ACC112 (cell line): Measurements from ENCODE around the gene PTCH2.
A peak's percentile ranks its signal among the peaks of the same experiment; 100 is the strongest.
"Not testable (repeated sequence)": the region's sequence is repeated elsewhere in the genome, so short reads cannot be mapped to it uniquely, and the experiment has no call there.

Experiments used
- H2AFZ ChIP-seq: fragments of 200-600 bp; sonication (generic); one replicate; pipeline ENCODE4 v1.6.0; 2017; ENCODE audit warnings: antibody characterized with exemption, low read length; ENCODE audit not compliant: unreplicated experiment
- H3K27ac ChIP-seq: fragments of 200-600 bp; sonication (generic); 2 replicates; pipeline ENCODE4 v1.5.1; 2014; ENCODE audit warnings: low read depth, mild to moderate bottlenecking, antibody characterized with exemption, low read length, moderate library complexity
- H3K27me3 ChIP-seq: fragments of 200-600 bp; sonication (generic); 2 replicates; pipeline ENCODE4 v1.6.1; 2014; ENCODE audit warnings: mild to moderate bottlenecking, antibody characterized with exemption, low read length, moderate library complexity, mixed read lengths; ENCODE audit not compliant: insufficient read depth
- H3K36me3 ChIP-seq: fragments of 200-600 bp; sonication (generic); 2 replicates; pipeline ENCODE4 v1.6.1; 2016; ENCODE audit warnings: mild to moderate bottlenecking, antibody characterized with exemption, low read length, moderate library complexity, mixed read lengths; ENCODE audit not compliant: insufficient read depth
- H3K4me1 ChIP-seq: fragments of 200-600 bp; sonication (generic); one replicate; pipeline ENCODE4 v1.6.1; 2016; ENCODE audit warnings: low read length, mixed read lengths; ENCODE audit not compliant: insufficient read depth, unreplicated experiment, control insufficient read depth
- H3K4me3 ChIP-seq: fragments of 200-600 bp; sonication (generic); 2 replicates; pipeline ENCODE4 v1.5.1; 2014; ENCODE audit warnings: mild to moderate bottlenecking, low read depth, low read length
- H3K79me2 ChIP-seq: fragments of 200-600 bp; sonication (generic); one replicate; pipeline ENCODE4 v1.6.0; 2016; ENCODE audit warnings: low read length; ENCODE audit not compliant: control insufficient read depth, unreplicated experiment, insufficient read depth

The PTCH2 gene

DNA sequence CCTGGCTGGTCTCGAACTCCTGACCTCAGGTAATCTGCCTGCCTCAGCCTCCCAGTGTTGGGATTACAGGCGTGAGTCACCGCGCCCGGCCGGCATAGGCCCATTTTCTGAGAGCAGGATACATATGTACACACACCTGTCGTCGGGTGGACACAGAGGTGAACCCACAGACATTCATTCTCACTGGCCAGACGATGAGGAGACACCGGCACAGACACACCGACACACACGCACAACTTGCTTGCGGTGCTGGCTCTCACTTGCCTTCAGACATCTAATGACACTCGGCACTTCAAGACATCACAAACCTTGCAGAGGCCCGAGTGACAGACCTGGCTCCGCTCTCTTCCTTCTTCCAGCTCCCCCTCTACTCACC is 579 bp downstream of the PTCH2 start:
- H3K27ac ChIP-seq, result no peak overlapping the region
- peak overlapping the region; percentile 77 for H3K4me3 ChIP-seq
- no peaks in the 10 kb centered on the region for H3K36me3 ChIP-seq

DNA sequence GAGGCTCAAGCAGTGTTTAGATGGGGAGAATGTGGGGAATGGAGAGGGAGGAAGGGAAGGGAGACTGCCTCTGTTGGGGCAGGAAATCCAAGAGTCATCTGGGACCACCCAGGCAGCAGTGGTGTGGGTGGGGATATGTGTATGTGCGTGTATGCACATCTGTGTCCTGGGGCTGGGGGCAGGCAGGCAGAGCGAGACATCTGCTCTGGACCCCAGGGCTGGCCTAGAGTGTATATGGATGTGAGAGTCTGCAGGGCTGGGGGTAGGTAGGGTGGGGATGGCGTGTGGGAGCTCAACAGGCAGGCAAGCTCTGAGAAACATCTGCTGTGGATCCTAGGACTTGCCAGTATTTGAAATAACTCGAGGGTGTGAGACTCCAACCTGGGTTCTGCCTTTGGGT is 3.5 kb downstream of the PTCH2 start:
- Histone ChIP-seq H3K4me1 (no peaks in the 10 kb centered on the region), H3K27me3 (no peaks in the 10 kb centered on the region), H3K4me3 (no peak overlapping the region), H2AFZ (no peak overlapping the region), H3K27ac (no peak overlapping the region), H3K36me3 (no peaks in the 10 kb centered on the region), H3K79me2 (no peaks in the 10 kb centered on the region)

More for the DNA sequence above, 579 bp downstream of the PTCH2 start:
- peak overlapping the region; percentile 86 for H2AFZ ChIP-seq
- H3K27me3 ChIP-seq, result no peaks in the 10 kb centered on the region
- no peaks in the 10 kb centered on the region for H3K4me1 ChIP-seq
- H3K79me2 ChIP-seq, result no peaks in the 10 kb centered on the region

DNA sequence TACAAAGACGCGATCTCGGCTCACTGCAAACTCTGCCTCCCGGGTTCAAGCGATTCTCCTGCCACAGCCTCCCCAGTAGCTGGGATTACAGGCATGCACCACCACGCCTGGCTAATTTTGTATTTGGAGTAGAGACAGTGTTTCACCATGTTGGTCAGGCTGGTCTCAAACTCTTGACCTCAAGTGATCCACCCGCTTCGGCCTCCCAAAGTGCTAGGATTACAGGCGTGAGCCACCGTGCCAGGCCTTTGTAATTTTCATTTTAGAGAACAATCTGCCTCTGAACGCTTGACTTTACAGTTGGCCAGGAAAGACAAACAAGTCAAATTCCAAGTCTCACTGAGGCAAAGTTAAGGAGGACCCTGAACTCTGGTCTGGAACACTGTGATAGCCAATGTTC is 4.8 kb downstream of the PTCH2 start:
- not testable (repeated sequence) for H3K36me3 ChIP-seq, H3K79me2 ChIP-seq, H2AFZ ChIP-seq, H3K4me1 ChIP-seq, H3K27me3 ChIP-seq, H3K27ac ChIP-seq, H3K4me3 ChIP-seq

DNA sequence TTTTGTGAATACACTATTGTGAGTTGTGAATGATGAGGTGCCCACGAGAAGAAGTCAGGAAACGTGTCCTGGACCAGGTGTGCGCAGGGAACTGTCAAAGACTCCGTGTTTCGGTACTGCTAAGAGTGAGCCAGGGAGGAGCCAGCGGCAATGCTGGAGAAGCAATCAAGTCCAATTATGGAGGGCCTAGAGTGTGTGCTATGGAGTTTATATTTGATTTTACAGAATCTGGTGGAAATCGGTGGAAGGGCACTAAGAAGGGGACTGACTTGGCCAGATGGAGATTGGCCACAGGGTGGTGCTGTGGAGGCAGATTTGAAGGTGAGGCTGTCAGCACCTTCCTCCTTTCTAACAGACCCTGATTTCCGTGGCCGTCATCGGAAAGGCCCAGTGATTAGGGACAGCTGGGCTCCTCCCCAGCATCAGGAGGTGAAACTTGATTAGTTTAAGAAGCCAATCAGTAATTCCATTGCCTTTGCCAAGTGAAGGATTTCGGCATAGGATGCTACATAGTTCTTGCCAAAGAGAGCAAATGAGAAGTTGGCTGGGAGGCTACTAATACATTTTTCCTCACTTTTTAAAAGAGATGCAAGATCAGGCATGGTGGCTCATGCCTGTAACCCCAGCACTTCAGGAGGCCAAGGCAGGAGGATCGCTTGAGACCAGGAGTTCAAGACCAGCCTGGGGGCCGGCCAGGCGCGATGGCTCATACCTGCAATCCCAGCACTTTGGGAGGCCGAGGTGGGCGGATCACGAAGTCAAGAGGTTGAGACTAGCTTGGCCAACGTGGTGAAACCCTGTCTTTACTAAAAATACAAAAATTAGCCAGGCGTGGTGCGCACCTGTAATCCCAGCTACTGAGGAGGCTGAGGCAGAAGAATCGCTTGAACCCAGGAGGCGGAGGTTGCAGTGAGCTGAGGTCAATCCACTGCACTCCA is 7.0 kb downstream of the PTCH2 start:
- Histone ChIP-seq H3K36me3 (no peaks in the 10 kb centered on the region), H3K4me1 (no peaks in the 10 kb centered on the region), H3K79me2 (no peaks in the 10 kb centered on the region), H3K27ac (no peak overlapping the region), H3K27me3 (no peaks in the 10 kb centered on the region), H3K4me3 (no peak overlapping the region), H2AFZ (no peak overlapping the region)

DNA sequence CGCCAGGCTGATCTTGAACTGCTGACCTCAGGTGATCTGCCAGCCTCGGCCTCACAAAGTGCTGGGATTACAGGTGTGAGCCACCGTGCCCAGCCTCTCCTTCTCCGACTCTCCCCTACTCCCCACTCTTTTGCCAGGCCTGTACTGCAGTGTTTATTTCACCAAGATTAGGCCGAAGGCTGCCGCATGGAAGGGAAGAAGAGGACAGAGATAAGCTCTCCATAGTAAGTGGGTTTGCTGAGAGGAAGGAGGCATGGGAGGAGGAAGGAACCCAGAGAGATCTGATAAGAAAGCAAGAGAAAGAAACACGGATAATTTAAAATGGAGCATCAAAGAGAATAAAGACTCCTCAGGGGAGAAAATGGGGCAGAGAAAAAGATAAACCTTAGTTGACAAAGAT is 8.7 kb downstream of the PTCH2 start:
- Histone ChIP-seq H3K27ac (no peak overlapping the region), H3K36me3 (no peaks in the 10 kb centered on the region), H3K4me3 (no peak overlapping the region), H3K79me2 (no peaks in the 10 kb centered on the region), H2AFZ (no peak overlapping the region), H3K4me1 (no peaks in the 10 kb centered on the region), H3K27me3 (no peaks in the 10 kb centered on the region)

DNA sequence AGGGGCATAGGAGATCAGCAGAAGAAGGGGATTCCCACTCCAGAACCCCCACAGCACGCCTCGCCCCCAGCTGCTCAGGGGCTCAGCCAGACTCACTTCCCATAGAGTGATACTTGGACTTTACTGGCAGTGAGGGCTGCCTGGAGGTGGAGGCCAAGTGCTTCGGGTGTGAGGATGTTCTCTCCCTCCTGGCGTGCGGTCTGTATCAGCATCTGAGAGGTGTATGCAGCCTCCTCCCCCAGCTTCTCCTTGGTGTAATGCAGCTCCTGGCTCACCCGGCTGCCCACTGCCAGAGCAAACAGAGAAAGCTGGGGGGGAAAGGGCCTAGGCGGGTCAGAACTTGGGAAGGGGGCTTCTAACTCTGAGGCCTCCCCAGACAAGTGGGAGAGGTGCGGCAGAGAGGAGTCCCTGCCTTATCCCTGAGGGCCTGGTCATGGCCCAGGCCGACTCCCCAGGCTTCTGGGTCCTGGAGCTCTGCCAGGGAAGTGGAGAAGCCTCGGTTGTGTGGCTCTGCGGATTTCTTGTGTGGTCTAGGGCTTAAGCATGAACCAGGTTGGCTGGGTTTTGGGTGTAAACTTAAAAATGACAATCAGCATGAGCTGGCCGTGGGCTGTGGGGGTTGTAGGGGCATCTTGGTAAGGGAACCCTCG is 10.9 kb downstream of the PTCH2 start:
- Histone ChIP-seq H3K27me3 (no peaks in the 10 kb centered on the region), H3K4me3 (no peak overlapping the region), H3K36me3 (no peaks in the 10 kb centered on the region), H2AFZ (no peak overlapping the region), H3K27ac (no peak overlapping the region), H3K4me1 (no peaks in the 10 kb centered on the region), H3K79me2 (no peaks in the 10 kb centered on the region)

DNA sequence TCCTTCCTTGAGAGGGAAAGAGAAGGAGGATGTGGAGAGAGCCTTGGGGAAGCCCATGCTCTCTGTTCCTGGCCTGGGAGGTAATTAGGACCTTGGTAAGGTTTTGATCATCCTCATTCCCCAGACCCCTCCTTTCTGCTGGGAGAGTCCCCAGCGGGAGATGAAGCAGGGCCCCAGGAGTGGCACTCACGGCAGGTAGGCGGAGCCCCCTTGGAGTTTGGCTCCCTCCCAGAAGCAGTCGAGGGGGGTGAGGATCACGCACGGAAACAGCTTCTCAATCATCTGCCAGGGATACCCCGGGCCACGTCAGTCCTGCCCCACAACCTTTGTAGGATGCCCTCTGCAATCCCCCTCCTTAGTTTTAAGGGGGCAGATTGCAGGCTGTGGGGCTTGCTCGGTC is 11.5 kb downstream of the PTCH2 start:
- Histone ChIP-seq H2AFZ (no peak overlapping the region), H3K79me2 (no peaks in the 10 kb centered on the region)

DNA sequence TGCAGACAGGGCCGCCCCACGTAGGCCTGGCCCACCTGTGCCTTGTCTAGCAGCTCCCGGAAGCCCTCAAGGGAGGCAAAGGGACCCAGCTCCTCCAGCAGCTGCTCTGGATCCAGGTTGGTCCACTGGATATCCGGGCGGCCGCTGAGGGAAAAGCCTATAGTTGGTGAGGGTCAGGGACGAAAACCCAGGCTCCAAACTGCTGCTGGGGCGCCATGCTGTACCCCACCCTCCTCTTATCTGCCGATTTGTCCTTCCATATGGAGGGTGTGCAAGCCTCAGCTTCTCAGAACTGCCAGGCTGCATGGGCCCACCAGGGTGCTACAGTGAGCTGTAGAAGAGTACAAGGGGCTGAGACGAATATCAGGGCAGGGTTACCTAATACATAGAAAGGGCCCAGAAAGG is 12.2 kb downstream of the PTCH2 start:
- no peak overlapping the region for H2AFZ ChIP-seq
- no peak overlapping the region for H3K27ac ChIP-seq
- H3K27me3 ChIP-seq, result no peaks in the 10 kb centered on the region
- H3K4me1 ChIP-seq, result peaks cover 6% of the 10 kb centered on the region
- H3K36me3 ChIP-seq, result no peaks in the 10 kb centered on the region
- H3K4me3 ChIP-seq, result no peak overlapping the region
- no peaks in the 10 kb centered on the region for H3K79me2 ChIP-seq

More for the DNA sequence above, 11.5 kb downstream of the PTCH2 start:
- Histone ChIP-seq H3K4me3 (no peak overlapping the region), H3K27ac (no peak overlapping the region), H3K36me3 (no peaks in the 10 kb centered on the region), H3K4me1 (peaks cover 2% of the 10 kb centered on the region), H3K27me3 (no peaks in the 10 kb centered on the region)

DNA sequence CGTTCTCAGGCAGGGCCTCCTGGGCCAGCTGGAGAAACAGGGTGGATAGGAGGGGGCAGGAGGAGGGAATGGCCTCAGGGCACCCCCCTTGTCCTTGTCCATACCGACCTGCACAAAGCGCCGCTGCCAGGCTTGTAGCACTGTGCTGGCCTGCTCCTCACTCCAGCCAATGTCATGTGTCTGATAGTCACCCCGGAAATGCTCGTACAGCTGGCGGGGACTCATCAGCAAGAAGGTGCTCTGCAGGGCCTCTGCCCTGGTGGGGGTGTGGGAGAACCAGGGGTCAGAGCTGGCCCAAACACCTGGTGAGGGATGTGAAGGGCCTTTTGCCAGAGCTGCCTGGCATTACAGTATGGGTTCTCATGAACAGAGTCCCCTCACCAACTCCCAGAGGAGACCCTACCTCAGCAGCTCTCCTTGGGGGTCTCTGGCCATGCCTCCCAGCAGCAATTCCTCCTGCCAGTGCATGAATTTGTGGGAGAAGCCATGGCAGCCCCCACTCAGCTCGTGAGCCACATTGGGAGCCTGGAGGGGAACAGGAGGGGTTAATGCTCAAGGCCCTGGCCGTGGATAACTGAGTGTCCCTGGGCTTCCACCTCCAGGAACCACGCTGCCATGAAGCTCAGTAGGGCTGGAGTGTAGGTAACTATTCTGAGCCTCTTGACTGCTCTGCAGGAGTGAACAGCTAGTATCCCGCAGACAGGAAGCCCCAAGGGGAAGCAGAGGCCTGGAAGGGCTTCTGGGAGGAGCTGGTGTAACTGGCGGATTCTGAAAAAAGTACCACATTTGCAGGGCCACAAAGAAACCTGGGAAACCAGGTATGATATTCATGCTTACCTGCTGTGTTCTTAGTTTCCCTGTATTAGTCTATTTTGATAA is 13.3 kb downstream of the PTCH2 start:
- no peaks in the 10 kb centered on the region for H3K79me2 ChIP-seq
- no peak overlapping the region for H2AFZ ChIP-seq
- H3K36me3 ChIP-seq, result no peaks in the 10 kb centered on the region
- peaks cover 6% of the 10 kb centered on the region for H3K4me1 ChIP-seq
- H3K27me3 ChIP-seq, result no peaks in the 10 kb centered on the region
- no peak overlapping the region for H3K4me3 ChIP-seq
- no peak overlapping the region for H3K27ac ChIP-seq

DNA sequence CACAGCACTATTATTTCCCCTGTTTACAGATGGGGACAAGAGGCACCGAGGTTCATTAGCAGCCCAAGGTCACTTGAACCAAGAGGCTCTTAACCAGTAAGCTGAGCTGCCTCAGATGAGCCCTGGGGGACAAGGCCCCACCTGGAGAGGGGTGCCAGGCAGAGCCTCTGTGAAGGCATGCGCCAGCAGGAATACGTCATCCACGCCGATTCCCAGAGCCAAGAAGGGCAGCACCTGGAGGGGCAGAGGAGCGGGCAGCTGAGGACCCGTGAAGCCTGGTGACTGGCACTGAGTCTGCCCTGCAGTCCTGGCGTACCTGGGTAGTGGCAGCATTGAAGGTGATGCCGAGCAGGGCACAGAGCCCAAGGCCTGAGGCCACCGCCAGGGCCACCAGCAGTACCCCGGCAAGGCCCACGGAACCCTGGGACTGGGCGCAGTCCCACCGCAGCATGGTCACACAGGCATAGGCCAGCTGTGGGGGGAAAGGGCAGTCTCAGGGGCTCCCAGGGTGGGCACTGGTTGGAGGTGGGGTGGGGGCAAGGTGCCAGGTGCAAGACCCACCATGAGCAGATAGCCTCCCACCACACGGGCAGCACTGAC is 14.1 kb downstream of the PTCH2 start:
- Histone ChIP-seq H3K27ac (no peak overlapping the region), H2AFZ (no peak overlapping the region), H3K4me3 (no peak overlapping the region), H3K36me3 (no peaks in the 10 kb centered on the region), H3K4me1 (peaks cover 6% of the 10 kb centered on the region), H3K79me2 (no peaks in the 10 kb centered on the region), H3K27me3 (no peaks in the 10 kb centered on the region)
